NCI-H226 (cell line): Measurements from ENCODE around the gene PDS5A.
"Not testable (repeated sequence)": the region's sequence is repeated elsewhere in the genome, so short reads cannot be mapped to it uniquely, and the experiment has no call there.

ENCODE experiments used
- DNase-seq: peaks from one replicate; pipeline ENCODE4 v3.0.0-alpha.2; 2015

PDS5A gene

DNA sequence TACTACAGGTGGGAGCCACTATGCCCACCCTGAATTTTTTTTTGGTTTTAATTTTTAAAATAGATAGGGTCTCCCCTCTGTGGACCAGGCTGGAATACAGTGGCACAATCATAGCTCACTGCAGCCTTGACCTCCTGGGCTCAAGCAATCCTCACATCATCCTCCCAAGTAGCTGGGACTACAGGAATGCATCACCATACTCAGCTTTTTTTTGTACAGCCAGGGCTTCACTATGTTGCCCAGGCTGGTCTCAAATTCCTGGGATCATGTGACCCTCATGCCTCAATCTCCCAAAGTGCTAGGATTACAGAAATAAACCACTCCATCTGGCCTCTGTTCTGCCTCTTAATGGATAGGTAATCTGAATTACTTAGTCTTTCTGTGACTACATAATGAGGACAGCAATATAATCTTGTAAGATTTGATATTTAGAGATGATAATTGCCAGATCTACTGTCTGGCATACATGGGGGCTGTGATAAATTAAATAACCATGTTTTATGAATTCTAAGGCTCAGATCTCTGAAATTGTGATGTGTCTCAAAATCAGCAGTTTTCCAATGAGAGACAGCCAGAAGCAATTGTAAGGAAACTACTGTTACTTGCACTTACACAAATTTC is 26.7 kb downstream of the PDS5A start:
- DNase-seq: no peak

DNA sequence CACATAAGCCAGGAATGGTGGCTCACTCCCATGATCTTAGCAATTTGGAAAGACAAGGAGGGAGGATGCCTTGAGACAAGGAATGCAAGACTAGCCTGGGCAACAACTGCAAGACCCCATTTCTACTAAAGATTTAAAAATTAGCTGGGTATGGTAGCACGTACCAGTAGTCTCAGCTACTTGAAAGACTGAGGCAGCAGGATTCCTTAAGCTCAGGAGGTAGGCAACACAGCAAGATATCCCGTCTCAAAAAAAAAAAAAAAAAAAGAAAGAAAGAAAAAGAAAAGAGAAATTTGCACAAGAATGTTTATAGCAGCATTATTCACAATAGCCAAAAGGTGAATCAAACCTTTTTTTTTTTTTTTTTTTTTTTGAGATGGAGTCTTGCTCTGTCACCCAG is 29.7 kb downstream of the PDS5A start:
- DNase-seq: no peak

DNA sequence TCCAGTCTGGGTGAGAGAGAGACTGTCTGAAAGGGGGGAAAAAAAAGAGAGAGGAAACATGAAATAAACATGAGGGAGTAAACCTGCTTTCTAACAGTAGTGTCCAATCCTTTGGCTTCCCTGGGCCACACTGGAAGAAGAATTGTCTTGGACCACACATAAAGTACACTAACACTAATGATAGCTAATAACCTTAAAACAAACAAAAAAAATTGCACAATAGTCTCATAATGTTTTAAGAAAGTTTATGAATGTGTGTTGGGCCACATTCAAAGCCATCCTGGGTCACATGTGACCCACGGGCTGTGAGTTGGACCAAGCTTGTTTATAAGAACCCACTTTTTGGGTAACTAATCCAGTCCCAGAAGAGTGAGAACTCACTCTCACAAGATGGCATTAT is 30.3 kb downstream of the PDS5A start:
- DNase-seq: no peak

DNA sequence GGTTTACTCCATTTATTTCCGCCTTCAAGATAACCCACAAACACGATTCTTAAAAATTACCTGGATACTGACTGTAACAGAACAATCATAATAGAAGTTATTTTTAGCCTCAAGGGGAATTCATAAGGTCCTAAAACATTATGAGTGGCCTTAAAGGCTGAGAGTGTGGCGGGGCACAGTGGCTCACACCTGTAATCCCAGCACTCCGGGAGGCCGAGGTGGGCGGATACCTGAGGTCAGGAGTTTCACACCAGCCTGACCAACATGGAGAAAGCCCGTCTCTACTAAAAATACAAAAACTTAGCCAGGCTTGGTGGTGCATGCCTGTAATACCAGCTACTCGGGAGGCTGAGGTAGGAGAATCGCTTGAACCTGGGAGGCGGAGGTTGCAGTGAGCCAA is 33.5 kb downstream of the PDS5A start:
- DNase-seq: not testable (repeated sequence)

DNA sequence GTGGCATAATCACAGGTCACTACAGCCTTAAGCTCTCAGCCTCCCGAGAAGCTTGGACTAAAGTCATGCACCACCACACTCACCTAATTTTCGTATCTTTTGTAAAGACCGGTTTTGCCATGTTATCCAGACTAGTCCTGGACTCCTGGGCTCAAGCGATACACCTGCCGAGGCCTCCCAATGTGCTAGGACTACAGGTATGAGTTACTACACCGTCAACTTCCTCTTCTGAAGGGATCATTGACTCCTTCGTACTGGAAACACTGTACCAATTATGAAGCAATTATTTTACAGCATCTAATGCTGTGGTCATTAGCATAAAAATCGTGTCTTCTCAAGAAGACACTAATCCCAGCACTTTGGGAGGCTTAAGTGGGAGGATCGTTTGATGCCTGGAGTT is 35.2 kb downstream of the PDS5A start:
- no peak for DNase-seq

DNA sequence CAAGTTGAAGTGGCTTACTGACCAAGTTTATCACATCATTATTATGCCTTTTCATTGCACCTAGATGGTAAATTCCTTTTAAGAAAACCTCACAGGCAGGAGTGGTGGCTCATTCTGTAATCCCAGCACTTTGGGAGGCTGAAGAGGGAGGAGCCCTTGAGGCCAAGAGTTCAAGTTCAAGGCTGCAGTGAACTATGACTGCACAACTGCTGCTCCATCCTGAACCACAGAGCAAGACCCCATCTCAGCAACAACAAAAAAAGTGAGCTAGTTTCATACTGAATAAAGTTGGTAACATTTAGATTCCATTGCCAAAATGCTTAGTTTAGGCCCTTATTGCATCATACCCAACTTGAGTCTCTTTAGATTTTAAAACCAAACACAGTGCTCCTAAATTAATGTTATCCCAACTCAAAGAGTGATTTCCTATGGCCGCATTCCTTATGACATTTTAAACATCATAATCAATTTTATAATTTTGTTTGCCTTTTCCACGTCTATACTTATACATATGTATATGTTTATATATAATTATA is 36.0 kb downstream of the PDS5A start:
- DNase-seq: no peak

DNA sequence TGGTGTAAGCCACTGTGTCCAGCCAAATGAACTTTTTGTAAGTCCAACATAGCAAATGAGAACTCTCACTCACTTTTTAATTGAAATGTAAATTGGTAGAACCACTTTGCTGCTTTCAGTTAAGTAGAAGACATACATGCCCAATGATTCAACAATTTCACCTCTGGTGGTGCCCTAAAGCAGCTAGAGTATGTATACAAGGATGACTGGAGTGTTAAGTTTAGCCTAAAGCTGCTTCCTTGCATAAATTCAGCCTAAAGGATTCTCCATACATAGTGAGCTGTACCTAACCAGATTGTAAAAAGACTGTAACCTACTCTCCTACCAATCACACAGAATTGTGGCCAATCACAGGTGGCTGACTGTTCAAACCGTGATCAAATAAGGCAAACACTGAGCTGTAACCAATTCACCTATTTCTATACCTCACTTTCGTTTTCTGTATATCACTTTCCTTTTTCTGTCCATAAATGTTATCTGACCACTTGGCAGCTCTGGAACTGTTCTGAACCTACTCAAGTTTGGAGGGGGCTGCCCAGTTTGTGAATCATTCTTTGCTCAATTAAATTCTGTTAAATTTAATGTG is 39.9 kb downstream of the PDS5A start:
- no peak for DNase-seq

DNA sequence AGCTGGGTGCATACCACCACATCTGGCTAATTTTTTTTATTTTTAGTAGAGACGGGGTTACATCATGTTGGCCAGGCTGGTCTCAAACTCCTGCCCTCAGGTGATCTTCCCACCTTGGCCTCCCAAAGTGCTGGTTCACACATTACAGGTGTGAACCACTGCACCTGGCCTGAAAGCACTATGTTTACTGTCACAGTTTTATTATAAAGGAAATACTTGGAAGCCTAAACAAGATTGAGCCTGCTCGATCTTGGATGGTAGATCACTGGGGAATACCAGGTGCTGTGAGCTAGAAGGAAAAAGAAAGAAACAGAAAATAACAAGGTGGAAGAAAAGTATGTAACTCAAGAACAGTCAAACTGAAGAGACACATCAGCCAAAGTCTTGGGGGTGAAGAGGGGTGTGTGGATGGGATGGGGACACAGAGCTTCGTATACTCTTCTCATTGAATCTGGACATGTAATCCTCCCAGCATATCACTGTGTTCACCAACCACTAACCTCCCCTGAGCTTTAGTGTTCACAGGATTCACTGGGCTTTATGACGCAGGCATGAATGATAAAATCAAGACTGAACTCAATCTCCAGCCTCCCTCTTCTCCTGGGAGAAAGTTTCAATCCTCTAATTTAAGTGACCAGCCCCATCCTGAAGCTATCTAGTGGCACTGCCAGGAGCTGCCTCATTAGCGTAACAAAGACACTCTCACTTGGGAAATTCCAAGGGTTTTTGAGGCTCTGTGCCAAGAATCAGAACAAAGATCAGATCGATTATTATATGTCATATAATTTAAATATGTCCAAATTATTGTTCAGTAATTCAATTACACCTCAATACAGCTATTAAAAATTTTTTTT is 40.9 kb downstream of the PDS5A start:
- no peak for DNase-seq

DNA sequence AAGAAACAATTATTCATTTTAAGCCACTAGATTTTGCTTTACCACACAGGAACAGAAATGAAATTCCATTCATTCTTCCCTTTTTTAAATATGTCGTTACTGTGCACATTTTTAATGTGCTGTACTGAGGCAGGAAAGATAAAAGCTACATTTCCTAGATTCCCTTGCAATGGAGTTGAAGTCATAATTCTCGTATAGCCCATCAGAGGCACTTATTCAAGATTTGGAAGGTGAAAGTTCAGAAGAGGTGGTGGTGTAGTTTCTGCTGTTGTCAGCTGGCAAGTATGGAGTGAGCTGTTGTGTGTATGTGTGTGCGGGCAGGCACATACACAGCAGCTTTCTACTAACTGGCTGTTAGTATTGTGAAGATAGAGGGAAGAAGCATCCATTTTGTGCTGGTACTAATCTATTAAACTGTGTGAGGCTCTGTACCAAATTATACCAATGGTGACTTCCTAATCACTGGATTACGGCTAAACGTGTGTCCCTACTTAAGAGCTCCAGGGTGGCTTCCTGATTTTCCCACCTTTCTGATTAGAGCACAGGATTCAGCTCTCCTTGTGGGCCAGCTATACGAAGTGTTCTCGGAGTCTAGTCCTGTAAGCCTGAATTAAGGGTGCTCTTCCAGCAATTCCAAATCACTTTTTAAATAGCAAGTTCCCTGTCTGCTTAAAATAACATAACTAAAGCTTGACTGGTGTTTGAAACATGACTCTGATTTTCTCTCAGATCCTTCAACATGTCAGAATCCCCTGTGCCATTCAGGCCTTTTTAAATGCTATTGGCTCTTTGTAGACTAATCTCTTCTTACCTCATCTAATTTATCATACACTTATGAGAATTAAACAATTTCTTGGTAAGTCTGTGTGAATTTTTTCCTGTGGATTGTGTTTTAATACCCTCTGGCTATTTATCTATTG is 43.8 kb downstream of the PDS5A start:
- DNase-seq: peak; percentile 32

DNA sequence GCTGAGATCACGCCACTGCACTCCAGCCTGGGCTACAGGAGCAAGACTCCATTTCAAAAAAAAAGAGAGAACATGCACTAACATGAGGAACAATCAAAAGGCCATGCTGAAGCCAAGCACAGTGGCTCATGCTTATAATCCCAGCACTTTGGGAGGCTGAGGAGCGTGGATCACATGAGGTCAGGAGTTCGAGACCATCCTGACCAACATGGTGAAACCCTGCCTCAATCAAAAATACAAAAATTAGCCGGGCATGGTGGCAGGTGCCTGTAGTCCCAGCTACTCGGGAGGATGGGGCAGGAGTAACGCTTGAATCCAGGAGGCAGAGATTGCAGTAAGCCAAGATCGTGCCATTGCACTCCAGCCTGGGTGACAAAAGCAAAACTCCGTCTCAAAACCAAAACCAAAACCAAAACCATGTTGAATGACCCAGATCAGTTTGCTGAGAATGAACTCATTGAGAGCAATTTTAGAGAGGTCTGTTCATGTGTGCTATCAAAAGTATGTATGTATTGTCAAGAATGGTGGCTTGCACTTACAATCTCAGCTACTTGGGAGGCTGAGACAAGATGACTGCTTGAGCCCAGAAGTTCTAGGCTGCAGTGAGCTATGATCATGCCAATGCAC is 44.8 kb downstream of the PDS5A start:
- DNase-seq: no peak

DNA sequence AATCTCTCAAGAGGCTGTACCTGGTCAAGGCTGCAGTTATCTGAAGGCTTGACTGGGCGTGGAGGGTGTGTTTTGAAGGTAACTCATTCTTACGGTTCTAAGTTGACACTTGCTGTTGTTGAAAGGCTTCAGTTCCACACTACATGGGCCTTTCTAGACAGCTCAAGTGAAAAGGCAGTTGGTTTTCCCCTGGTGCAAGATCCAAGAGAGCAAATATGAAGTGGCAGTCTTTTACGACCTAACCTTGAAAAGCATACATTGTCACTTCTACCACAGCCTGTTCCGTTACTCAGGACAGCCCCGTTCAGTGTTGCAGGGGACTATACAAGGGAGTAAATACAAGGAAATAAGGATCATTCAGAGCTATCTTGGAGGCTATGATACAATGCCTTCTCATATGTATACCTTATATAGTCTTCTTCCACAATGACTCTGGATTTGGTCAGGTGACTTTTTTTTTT is 46.2 kb downstream of the PDS5A start:
- no peak for DNase-seq

DNA sequence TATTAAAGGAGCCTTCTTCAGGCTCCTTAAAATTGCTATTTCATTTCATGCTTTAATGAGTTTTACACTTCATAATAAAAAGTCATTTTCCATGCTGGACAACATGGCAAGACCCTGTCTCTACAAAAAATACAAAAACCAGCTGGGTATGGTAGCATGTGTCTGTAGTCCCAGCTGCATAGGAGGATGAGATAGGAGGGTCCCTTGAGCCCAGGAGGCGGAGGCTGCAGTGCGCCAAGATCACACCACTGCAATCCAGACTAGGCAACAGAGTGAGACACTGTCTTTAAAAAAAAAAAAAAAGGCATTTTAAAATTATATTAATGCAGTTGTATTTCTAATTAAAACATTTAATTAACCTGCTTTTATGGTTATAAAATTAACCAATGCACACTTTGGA is 49.2 kb downstream of the PDS5A start:
- no peak for DNase-seq

DNA sequence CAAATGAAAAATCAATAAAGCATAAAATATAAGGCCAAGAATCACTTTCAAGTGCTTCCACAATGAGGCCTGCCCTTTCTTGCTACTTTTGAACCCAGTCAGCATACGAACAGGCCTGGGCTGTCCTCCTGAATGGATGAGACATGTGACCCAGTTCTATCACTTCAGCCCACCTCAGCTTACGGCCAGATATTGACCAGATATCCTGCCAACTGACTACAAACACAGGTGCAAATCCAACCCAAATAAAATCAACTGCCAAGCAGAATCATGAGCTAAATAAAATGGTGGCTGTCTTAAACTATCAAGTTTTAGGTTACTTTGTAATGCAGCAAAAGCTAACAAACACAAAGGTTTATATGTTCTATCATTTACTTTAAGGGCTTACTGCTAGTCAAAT is 53.7 kb downstream of the PDS5A start:
- no peak for DNase-seq

DNA sequence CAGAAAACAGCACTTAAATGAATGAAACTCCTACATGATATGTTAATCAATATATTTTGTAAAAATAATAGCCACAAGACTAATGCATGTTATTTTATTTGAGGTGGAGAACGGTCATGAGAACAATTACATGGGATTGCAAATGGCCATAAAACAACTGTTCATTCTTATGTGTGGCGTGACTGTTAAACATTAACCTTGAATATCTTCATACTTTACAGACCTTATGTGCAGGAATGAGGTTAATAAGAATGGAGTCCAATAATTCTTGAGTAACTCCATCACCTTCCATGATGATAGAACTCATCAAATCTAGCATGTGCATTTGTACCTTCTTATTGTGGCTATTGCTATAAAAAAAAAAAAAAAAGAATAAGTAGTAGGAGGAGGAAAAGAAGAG is 55.3 kb downstream of the PDS5A start:
- no peak for DNase-seq

DNA sequence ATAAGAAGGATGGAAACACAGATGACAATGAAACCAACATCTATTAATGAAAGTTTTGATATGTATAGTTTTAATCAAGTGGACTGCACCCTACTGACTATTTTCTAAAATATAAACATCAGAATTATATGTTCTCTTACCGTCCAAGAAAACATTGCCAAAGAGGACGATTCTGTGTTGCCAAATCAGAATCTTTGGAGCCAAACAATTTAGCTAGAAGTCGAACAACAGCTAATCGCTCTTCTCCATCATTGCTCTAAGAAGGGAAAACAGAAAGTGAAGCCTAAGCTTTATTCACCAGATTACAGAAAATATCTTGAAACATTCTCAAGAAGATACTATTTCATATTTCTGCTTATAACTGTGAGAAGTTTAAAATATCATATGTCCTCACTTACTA is 64.2 kb downstream of the PDS5A start:
- no peak for DNase-seq

DNA sequence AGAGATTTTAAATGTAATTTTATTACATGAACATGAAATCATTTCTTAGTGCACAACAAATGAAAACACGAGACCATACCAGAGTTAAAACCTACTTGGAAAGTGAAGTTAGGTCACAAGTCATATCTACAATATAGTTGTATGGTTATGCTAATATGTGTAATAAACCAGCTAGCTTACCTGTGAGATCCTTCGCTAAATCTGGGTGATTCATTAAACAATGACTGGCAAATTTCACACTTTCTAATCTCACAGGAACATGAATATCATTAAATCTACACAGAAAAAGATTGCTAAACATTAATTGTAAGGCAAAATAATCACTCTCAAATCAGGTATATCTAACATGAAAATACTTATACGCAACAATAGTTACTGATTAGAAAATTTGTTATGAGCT is 67.6 kb downstream of the PDS5A start:
- DNase-seq: no peak

DNA sequence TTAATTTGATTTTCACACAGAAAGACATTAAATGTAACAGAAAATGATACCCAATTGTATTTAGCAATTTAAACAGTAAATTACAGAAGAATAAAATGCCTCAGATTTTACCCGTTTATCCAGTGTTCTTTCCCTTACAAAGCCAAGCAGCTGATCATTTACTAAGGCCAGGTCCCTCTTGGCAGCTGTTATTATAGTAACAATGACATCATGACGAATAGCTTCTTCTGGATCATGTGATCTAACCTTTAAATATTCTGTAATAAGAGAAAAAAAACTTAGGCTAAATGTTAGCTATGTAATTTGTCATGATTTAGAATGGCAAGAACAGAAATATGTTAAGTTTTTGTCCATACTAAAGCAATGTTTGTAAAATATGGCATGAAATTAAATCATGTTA is 69.4 kb downstream of the PDS5A start:
- DNase-seq: no peak

DNA sequence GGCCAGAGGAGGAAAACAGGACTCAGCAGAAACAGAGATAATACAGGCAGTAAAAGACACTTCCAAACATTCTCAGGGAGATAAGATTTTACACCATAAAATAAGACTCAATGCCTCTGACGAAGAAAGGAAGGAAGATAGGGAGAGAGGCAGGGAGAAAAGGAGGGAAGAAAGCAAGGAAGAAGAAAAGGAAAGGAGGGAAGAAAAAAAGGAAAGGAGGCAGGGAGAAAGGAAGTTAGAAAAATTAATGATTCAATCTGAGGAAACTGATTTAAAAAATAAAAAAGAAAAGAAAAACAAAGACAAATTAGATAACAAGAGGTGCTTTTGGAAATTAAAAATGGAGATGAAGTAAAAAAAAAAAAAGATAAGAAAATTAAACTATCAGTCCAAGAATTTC is 72.1 kb downstream of the PDS5A start:
- no peak for DNase-seq

DNA sequence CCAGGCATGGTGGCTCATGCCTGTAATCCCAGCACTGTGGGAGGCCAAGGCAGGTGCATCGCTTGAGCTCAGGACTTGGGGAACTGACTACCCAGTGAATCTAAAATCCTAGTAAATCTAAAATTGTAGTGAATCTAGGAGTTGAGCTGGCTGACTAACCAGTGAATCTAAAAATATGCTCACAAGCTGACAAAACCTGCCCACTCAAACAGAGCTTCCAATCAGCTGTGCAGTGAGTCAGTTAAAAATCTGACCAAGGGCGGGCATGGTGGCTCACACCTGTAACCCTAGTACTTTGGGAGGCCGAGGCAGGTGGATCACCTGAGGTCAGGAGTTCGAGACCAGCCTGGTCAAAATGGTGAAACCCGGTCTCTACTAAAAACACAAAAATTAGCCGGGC is 72.7 kb downstream of the PDS5A start:
- DNase-seq: not testable (repeated sequence)

DNA sequence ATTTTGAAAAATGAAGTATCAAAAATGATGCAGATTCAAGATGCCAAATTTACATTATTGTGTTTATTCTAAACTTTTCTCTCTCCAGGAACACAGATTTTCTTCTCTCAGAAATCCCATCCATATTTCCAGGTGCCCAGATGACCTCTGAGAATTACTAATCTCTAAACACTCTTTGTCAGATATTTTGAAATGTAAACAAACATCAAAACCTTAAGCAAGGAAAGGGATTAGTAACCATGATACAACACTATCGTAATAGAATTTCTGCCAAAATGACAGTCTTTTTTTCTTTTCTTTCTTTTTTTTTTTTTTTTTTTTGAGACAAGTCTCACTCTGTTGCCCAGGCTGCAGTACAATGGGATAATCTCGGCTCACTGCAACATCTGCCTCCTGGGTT is 76.7 kb downstream of the PDS5A start:
- DNase-seq: no peak

DNA sequence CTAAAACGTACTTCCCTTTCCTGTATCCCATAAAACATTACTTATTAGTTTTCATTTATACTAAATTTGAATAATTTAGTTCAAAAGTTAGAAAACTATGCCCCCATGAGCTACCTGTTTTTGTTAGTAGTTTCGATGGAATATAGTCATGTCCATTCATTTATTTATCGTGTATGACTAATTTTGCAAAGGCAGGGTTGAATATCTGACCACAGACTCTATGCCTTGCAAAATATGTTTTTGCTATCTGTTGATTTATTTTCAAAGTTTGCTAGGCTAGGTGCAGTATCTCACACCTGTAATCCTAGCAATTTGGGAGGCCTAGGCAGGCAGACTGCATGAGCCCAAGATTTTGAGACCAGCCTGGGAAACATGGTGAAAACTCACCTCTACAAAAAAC is 78.4 kb downstream of the PDS5A start:
- DNase-seq: no peak

DNA sequence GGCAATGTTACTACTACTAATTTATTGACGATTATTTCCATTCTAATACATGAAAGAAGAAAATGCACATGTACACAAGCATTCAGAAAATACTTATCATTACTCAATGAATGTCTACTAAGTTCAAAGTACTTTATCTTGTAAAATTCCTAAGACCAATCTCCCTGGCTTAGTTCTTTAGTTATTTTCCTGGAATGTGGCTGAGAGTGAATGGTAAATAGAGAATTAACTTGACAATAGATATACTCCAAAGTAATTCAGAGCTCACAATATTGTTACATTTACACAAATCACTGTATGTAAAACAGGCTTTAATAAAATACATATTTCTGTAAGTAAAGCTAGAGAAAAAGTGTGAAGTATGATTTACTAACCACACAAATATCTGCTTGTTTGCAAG is 79.7 kb downstream of the PDS5A start:
- no peak for DNase-seq
